ENCODE data around the gene B2M. TPM values are rescaled to one million over a fixed set of nuclear protein-coding genes. Genes with fewer than 3 reads are reported as not detected.

Gene B2M
- total and polyA plus RNA-seq, 10 of the 15 experiments (the other 5 are each of a cell fraction or from before 2014, with no cell fraction given), result 2,901 to 22,794 (median 8,374) TPM

DNA sequence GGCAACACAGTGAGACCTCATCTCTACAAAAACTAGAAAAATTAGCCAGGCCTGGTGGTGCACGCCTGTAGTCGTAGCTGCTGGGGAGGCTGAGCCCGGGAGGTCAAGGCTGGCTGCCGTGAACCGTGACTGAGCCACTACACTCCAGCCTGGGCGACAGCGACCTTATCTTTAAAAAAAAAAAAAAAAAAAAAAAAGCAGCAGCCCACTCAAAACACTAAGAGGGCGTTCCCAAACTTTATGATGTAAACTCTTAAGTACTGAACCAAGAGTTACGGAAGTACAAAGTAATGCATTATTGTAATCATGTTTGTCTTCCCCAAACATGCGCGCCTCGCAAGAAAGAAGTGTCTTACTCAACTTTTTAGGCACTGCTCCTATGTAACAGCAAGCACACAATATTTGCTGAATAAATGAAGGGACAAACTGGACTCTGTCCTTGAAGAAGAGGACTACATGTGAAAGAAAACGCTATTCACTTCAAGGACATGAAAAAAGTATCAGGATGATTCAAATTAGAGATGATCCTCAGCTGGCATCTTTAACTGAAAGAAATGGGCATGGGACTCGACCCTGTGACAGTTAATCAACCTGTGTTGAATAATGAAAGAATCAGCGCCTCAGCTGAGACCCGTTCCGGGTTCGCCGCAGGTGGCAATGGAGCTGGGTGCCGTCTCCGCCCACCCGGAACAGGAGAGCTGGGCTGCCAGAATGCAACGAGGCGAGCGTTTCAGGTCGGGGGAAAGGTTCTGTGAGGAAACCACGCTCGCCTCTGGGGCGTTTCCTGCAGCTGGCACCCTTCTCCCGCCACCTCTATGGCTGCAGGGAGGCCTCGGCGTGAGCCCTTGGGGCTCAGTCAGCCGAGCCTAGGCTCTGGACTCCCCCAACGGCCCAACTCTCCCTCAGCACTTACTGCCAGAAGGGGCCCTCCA lies 48.6 kb upstream of the B2M start (continued):
- TF ChIP-seq NFIC (IDR thresholded peaks at IDR 0.05; ENCODE audit: low read depth, low read length) (no peak), SPI1 (IDR thresholded peaks at IDR 0.05; ENCODE audit: borderline replicate concordance, insufficient read depth, low read depth, low read length) (no peak), SIX5 (IDR thresholded peaks at IDR 0.05; ENCODE audit: low read depth, low read length, severe bottlenecking) (no peak), LARP7 (IDR thresholded peaks at IDR 0.05) (no peak; the same call in 1 of the 2 replicates), JUND (IDR thresholded peaks at IDR 0.05; ENCODE audit: low read depth, low read length) (no peak), ZBED1 (IDR thresholded peaks at IDR 0.05; ENCODE audit: borderline replicate concordance) (no peak; the same call in 1 of the 2 replicates), ESRRA (IDR thresholded peaks at IDR 0.05; ENCODE audit: low read length) (no peak), SP1 (IDR thresholded peaks at IDR 0.05; ENCODE audit: low read depth, low read length) (peak; percentile 4), RCOR1 (conservative IDR thresholded peaks at IDR 0.05; ENCODE audit: low read depth, low read length) (0 out of 2 replicates have a peak, but pooled peaks have one; percentile 23), PAX5 (IDR thresholded peaks at IDR 0.05; ENCODE audit: borderline replicate concordance, low read depth, low read length) (peak; percentile 53), CBX5 (IDR thresholded peaks at IDR 0.05; ENCODE audit: low read depth) (0 out of 2 replicates have a peak, but pooled peaks have one; percentile 43), RAD51 (IDR thresholded peaks at IDR 0.05) (no peak), TCF3 (IDR thresholded peaks at IDR 0.05; ENCODE audit: borderline replicate concordance, insufficient read depth, low read depth, low read length) (peak; percentile 70; the same call in 1 of the 2 replicates), RB1 (IDR thresholded peaks at IDR 0.05; ENCODE audit: borderline replicate concordance) (no peak; the same call in 1 of the 2 replicates), NRF1 (conservative IDR thresholded peaks at IDR 0.05; ENCODE audit: low read depth, low read length) (no peak), EED (IDR thresholded peaks at IDR 0.05; ENCODE audit: low read depth) (no peak), ZNF207 (IDR thresholded peaks at IDR 0.05; ENCODE audit: borderline replicate concordance) (no peak), NFYB (IDR thresholded peaks at IDR 0.05; ENCODE audit: insufficient read depth, low read depth, low read length) (no peak)
- TF ChIP-seq, protein P1, sequence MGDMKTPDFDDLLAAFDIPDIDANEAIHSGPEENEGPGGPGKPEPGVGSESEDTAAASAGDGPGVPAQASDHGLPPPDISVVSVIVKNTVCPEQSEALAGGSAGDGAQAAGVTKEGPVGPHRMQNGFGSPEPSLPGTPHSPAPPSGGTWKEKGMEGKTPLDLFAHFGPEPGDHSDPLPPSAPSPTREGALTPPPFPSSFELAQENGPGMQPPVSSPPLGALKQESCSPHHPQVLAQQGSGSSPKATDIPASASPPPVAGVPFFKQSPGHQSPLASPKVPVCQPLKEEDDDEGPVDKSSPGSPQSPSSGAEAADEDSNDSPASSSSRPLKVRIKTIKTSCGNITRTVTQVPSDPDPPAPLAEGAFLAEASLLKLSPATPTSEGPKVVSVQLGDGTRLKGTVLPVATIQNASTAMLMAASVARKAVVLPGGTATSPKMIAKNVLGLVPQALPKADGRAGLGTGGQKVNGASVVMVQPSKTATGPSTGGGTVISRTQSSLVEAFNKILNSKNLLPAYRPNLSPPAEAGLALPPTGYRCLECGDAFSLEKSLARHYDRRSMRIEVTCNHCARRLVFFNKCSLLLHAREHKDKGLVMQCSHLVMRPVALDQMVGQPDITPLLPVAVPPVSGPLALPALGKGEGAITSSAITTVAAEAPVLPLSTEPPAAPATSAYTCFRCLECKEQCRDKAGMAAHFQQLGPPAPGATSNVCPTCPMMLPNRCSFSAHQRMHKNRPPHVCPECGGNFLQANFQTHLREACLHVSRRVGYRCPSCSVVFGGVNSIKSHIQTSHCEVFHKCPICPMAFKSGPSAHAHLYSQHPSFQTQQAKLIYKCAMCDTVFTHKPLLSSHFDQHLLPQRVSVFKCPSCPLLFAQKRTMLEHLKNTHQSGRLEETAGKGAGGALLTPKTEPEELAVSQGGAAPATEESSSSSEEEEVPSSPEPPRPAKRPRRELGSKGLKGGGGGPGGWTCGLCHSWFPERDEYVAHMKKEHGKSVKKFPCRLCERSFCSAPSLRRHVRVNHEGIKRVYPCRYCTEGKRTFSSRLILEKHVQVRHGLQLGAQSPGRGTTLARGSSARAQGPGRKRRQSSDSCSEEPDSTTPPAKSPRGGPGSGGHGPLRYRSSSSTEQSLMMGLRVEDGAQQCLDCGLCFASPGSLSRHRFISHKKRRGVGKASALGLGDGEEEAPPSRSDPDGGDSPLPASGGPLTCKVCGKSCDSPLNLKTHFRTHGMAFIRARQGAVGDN (IDR thresholded peaks at IDR 0.05), result no peak
- TF ChIP-seq, protein P2, sequence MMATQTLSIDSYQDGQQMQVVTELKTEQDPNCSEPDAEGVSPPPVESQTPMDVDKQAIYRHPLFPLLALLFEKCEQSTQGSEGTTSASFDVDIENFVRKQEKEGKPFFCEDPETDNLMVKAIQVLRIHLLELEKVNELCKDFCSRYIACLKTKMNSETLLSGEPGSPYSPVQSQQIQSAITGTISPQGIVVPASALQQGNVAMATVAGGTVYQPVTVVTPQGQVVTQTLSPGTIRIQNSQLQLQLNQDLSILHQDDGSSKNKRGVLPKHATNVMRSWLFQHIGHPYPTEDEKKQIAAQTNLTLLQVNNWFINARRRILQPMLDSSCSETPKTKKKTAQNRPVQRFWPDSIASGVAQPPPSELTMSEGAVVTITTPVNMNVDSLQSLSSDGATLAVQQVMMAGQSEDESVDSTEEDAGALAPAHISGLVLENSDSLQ (IDR thresholded peaks at IDR 0.05), result no peak
- TF ChIP-seq, protein P3, sequence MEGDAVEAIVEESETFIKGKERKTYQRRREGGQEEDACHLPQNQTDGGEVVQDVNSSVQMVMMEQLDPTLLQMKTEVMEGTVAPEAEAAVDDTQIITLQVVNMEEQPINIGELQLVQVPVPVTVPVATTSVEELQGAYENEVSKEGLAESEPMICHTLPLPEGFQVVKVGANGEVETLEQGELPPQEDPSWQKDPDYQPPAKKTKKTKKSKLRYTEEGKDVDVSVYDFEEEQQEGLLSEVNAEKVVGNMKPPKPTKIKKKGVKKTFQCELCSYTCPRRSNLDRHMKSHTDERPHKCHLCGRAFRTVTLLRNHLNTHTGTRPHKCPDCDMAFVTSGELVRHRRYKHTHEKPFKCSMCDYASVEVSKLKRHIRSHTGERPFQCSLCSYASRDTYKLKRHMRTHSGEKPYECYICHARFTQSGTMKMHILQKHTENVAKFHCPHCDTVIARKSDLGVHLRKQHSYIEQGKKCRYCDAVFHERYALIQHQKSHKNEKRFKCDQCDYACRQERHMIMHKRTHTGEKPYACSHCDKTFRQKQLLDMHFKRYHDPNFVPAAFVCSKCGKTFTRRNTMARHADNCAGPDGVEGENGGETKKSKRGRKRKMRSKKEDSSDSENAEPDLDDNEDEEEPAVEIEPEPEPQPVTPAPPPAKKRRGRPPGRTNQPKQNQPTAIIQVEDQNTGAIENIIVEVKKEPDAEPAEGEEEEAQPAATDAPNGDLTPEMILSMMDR (IDR thresholded peaks at IDR 0.05 in 2 of 3, conservative IDR thresholded peaks at IDR 0.05 in 1 of 3; ENCODE audit: control insufficient read depth in 2 of 3, extremely low read depth in 1 of 3, insufficient read depth in 1 of 3, low read depth in 3 of 3, low read length in 3 of 3), result no peak
